Adrenal gland (tissue), 12 donors: ENCODE results near the gene PATL2. TPM values are rescaled to one million over a fixed set of nuclear protein-coding genes. Genes with fewer than 3 reads are reported as not detected.

Source experiments
- DNase-seq, 7 donors: peaks; one replicate each; pipeline ENCODE4 v3.0.0-alpha.2; 2019 to 2020
- H3K27ac ChIP-seq, 5 donors: fragments of 200-600 bp; sonication (generic) in 4 of 5; 1 replicate in 3 of 5; 2 replicates in 2 of 5; pipeline versions ENCODE4 v1.5.1 to v1.8.0; 2016 to 2020; ENCODE audit warnings: mild to moderate bottlenecking in 1 of 5
- H3K27me3 ChIP-seq: fragments of 200-600 bp; 2 replicates; pipeline ENCODE4 v1.8.0; 2021
- H3K36me3 ChIP-seq, 2 donors: fragments of 200-600 bp; replicated peaks in 1 of 2; 1 replicate in 1 of 2; 2 replicates in 1 of 2; pipeline versions ENCODE4 v1.5.1 to v1.8.0; 2018 to 2022
- H3K4me1 ChIP-seq, 2 donors: fragments of 200-600 bp; replicated peaks in 1 of 2; 1 replicate in 1 of 2; 2 replicates in 1 of 2; pipeline versions ENCODE4 v1.5.1 to v1.8.0; 2018 to 2021
- H3K4me3 ChIP-seq, 4 donors: fragments of 200-600 bp; sonication (generic) in 3 of 4; one replicate each; pipeline ENCODE4 v1.5.1; 2016 to 2018
- H3K9me3 ChIP-seq, 3 donors: fragments of 200-600 bp; sonication (generic) in 1 of 3; replicated peaks in 1 of 3; 1 replicate in 2 of 3; 2 replicates in 1 of 3; pipeline versions ENCODE4 v1.5.1 to v1.8.0; 2016 to 2021
- POLR2A ChIP-seq, 2 donors: fragments of 450-650 bp; IDR thresholded peaks; one replicate each; pipeline ENCODE4 v1.6.1; 2017; ENCODE audit warnings: antibody characterized with exemption in 2 of 2, mild to moderate bottlenecking in 2 of 2, moderate library complexity in 1 of 2
- WGBS, 4 donors: extraction: QIAGEN DNeasy Blood & Tissue Kit in 2 of 4; methylation state at CpG; one replicate each; pipeline versions ENCODE4 v1.1.5 to v1.1.7; 2013 to 2017; 5-methylcytosine and 5-hydroxymethylcytosine counted together
- intact Hi-C, 2 donors: fragments of 100-400 bp; cut with DNase I; formaldehyde crosslinking; loops; one replicate each; pipeline versions ENCODE4 v1.14.1 to v1.15.0; 2022 to 2023
- polyA plus RNA-seq, 3 donors: library from polyadenylated mRNA; stranded (reverse); fragments of 200-250 nt in 2 of 3; fragments of 350-450 nt in 1 of 3; fragmentation: Illumina TruSeq in 1 of 3; extraction: RNeasy Lipid Tissue Mini Kit (QIAGEN cat#74804) in 1 of 3; gene quantifications; one replicate each; pipeline ENCODE4 v1.2.3, GENCODE V29; 2013 to 2014
- total RNA-seq, 9 donors: library from RNA; depleted of rRNA in 4 of 9; stranded (reverse); fragments of >200 nt in 4 of 9; fragments of 120-200 nt in 1 of 9; fragmentation: NEBNext Ultra II Directional in 1 of 9; extraction: Animal tissue kit (Norgen Biotek cat#: 25700) in 1 of 9; gene quantifications; one replicate each; pipeline versions ENCODE4 v1.1.0 to v1.2.4, GENCODE V29; 2013 to 2023
- TF ChIP-seq, protein P1 (sequence below), 6 experiments: fragments of 450-650 bp in 4 of 6; fragments of 200-600 bp in 2 of 6; sonication (generic) in 1 of 6; IDR thresholded peaks; 1 replicate in 5 of 6; 2 replicates in 1 of 6; pipeline versions ENCODE4 v1.5.1 to v1.8.0; 2016 to 2021; ENCODE audit warnings: antibody characterized with exemption in 6 of 6, mild to moderate bottlenecking in 2 of 6, moderate library complexity in 1 of 6
- donor health status: healthy with polysubstance abuse.
- donor health status: Bipolar disorder and iron deficiency.
- donor health status: DM: yes; HTN: yes; CAD: no.
- donor health status: DM: no; HTN: no; CAD: no.
- donor health status: DM: no; HTN: no; CAD: no.
- donor health status: DM: yes; HTN: yes; CAD: no.

Gene PATL2
- total and polyA plus RNA-seq, 12 donors = 0.42 to 18.3 (median 2.7) TPM

DNA sequence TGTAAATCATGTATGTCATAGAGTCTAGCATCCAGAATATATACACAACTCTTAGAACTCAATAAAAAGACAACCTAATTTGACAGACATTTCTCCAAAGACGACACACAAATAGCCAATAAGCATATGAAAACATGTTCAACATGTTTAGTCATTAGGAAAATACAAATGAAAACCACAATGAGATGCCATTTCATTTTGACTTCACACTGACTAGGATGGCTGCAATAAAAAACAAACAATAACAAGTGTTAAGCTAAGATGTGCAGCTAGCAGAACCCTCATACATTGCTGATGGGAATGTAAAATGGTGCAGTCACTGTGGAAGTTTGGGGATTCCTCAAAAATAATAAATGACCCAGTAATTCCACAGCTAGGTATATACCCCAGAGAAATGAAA is 64.1 kb downstream of the PATL2 start:
- Histone ChIP-seq H3K4me1 (no peaks in the 10 kb centered on the region), H3K36me3 (peaks cover 0 to 55% of the 10 kb centered on the region in 2 donors), H3K4me3 (no peak overlapping the region), H3K9me3 (no peaks in the 10 kb centered on the region), H3K27me3 (no peaks in the 10 kb centered on the region), H3K27ac (no peak overlapping the region)
- intact Hi-C loops = no loop called here
- no peak for DNase-seq
- TF ChIP-seq POLR2A (IDR thresholded peaks at IDR 0.05) = no peak
- TF ChIP-seq, protein P1, sequence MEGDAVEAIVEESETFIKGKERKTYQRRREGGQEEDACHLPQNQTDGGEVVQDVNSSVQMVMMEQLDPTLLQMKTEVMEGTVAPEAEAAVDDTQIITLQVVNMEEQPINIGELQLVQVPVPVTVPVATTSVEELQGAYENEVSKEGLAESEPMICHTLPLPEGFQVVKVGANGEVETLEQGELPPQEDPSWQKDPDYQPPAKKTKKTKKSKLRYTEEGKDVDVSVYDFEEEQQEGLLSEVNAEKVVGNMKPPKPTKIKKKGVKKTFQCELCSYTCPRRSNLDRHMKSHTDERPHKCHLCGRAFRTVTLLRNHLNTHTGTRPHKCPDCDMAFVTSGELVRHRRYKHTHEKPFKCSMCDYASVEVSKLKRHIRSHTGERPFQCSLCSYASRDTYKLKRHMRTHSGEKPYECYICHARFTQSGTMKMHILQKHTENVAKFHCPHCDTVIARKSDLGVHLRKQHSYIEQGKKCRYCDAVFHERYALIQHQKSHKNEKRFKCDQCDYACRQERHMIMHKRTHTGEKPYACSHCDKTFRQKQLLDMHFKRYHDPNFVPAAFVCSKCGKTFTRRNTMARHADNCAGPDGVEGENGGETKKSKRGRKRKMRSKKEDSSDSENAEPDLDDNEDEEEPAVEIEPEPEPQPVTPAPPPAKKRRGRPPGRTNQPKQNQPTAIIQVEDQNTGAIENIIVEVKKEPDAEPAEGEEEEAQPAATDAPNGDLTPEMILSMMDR (IDR thresholded peaks at IDR 0.05) = no peak
- WGBS, 4 donors = 93 to 98% (median 96%) methylated on average over 1 of the region's 1 CpG

DNA sequence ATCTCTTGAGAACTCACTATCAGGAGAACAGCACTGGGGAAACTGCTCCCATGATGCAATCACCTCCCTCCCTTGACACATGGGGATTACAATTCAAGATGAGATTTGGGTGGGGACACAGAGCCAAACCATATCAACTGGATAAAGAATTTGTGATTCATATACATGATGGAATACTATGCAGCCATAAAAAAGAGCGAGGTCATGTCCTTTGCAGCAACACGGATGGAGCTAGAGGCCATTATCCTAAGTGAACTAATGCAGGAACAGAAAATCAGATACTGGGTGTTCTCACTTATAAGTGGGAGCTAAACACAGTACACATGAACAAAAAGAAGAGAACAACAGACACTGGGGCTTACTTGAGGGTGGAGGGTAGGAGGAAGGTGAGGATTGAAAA is 64.7 kb downstream of the PATL2 start:
- peaks cover 0 to 49% of the 10 kb centered on the region in 2 donors for H3K36me3 ChIP-seq
- intact Hi-C loops = no loop called here

DNA sequence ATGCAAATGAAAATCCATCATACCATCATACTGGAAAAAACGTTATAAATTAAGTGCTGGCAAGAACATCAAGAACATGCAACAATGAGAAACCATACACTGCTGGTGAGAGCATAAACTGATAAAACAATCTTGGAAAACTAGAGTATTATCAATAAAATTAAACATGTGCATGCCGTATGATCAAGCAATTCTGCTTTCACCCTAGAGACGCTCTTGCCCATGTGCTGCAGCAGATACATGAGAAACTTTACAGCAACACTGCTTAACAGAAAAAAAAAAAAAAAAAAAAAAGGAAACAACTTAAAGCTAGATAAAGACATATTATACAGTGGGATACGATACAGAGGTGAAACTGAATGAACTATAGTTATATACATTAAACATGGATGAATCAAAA is 69.5 kb downstream of the PATL2 start:
- no peaks in the 10 kb centered on the region for H3K27me3 ChIP-seq
- no peaks in the 10 kb centered on the region for H3K4me1 ChIP-seq
- intact Hi-C loops = no loop called here
- no peak for TF ChIP-seq POLR2A (IDR thresholded peaks at IDR 0.05)
- TF ChIP-seq, protein P1 (IDR thresholded peaks at IDR 0.05) = no peak
- WGBS, 4 donors = 80 to 90% (median 85%) methylated on average over 4 of the region's 4 CpGs
- H3K36me3 ChIP-seq = peaks cover 0 to 14% of the 10 kb centered on the region in 2 donors
- H3K27ac ChIP-seq = no peak overlapping the region
- DNase-seq = no peak
- H3K9me3 ChIP-seq = no peaks in the 10 kb centered on the region
- H3K4me3 ChIP-seq = no peak overlapping the region

More for the DNA sequence above, 64.7 kb downstream of the PATL2 start:
- TF ChIP-seq POLR2A (IDR thresholded peaks at IDR 0.05) = no peak
- TF ChIP-seq, protein P1 (IDR thresholded peaks at IDR 0.05) = no peak
- Histone ChIP-seq H3K27me3 (no peaks in the 10 kb centered on the region), H3K27ac (no peak overlapping the region), H3K9me3 (no peaks in the 10 kb centered on the region), H3K4me3 (no peak overlapping the region), H3K4me1 (no peaks in the 10 kb centered on the region)
- DNase-seq = no peak
- WGBS, 4 donors = 96 to 100% (median 98%) methylated on average over 2 of the region's 2 CpGs

DNA sequence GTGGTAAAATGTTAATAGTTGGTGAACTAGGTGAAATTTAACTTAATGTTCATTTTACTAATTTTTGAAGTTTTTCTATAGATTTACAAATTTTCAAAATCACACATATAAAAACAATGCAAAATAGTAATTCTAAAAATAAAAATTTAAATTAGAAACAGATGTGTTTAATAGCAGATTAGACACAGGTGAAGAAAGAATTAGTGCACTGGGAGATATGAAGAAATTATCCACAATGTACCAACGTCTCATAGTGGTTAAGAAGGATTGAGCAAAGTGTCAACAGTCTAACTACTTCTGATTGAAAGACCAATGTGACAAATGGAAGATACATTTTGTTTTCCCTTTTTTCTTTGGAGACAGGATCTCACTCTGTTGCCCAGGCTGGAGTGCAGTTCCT is 74.1 kb downstream of the PATL2 start:
- Histone ChIP-seq H3K9me3 (no peaks in the 10 kb centered on the region), H3K27ac (no peak overlapping the region), H3K4me1 (peaks cover 12% of the 10 kb centered on the region in 2 donors), H3K4me3 (no peak overlapping the region), H3K27me3 (no peaks in the 10 kb centered on the region), H3K36me3 (peaks cover 0 to 31% of the 10 kb centered on the region in 2 donors)
- TF ChIP-seq POLR2A (IDR thresholded peaks at IDR 0.05) = no peak
- TF ChIP-seq, protein P1 (IDR thresholded peaks at IDR 0.05) = no peak
- 78 to 94% (median 86%) methylated on average over 1 of the region's 1 CpG for WGBS, 4 donors
- DNase-seq = no peak
- intact Hi-C loops = no loop called here
